Suprapubic skin (tissue), 4 donors: ENCODE results near the gene GPRC5B. TPM values are rescaled to one million over a fixed set of nuclear protein-coding genes. Genes with fewer than 3 reads are reported as not detected.

Experiments
- DNase-seq, 2 donors: peaks; one replicate each; pipeline ENCODE4 v3.0.0-alpha.2; 2019; ENCODE audit warnings: low spot score in 2 of 2
- H3K27ac ChIP-seq: fragments of 200-600 bp; sonication (generic); one replicate; pipeline ENCODE4 v1.5.1; 2019
- H3K27me3 ChIP-seq: fragments of 200-600 bp; sonication (generic); one replicate; pipeline ENCODE4 v1.5.1; 2019
- H3K36me3 ChIP-seq: fragments of 200-600 bp; sonication (generic); one replicate; pipeline ENCODE4 v1.5.1; 2019
- H3K4me1 ChIP-seq: fragments of 200-600 bp; sonication (generic); one replicate; pipeline ENCODE4 v1.5.1; 2019
- H3K4me3 ChIP-seq: fragments of 200-600 bp; sonication (generic); one replicate; pipeline ENCODE4 v1.5.1; 2019; ENCODE audit warnings: mild to moderate bottlenecking
- H3K9me3 ChIP-seq: fragments of 200-600 bp; sonication (generic); one replicate; pipeline ENCODE4 v1.5.1; 2019
- CTCF ChIP-seq, 2 donors: fragments of 200-600 bp in 1 of 2; fragments of 450-650 bp in 1 of 2; sonication (generic) in 1 of 2; IDR thresholded peaks; one replicate each; pipeline ENCODE4 v1.5.1; 2016 to 2019; ENCODE audit warnings: antibody characterized with exemption in 2 of 2, mild to moderate bottlenecking in 1 of 2, moderate library complexity in 1 of 2
- EP300 ChIP-seq: sonication (generic); formaldehyde crosslinking; IDR thresholded peaks from one replicate; pipeline ENCODE4 v1.6.1; 2017; ENCODE audit warnings: antibody characterized with exemption
- POLR2A ChIP-seq, 2 donors: fragments of 450-650 bp; IDR thresholded peaks; one replicate each; pipeline ENCODE4 v1.6.1; 2017; ENCODE audit warnings: antibody characterized with exemption in 2 of 2, mild to moderate bottlenecking in 2 of 2, moderate library complexity in 2 of 2
- POLR2AphosphoS5 ChIP-seq, 3 donors: sonication (generic); formaldehyde crosslinking; IDR thresholded peaks; one replicate each; pipeline ENCODE4 v1.6.1; 2017; ENCODE audit warnings: antibody characterized with exemption in 3 of 3
- WGBS: methylation state at CpG from one replicate; pipeline ENCODE4 v1.1.5; 2018; 5-methylcytosine and 5-hydroxymethylcytosine counted together
- total RNA-seq, 4 donors: library from RNA; depleted of rRNA; stranded (reverse); fragments of >200 nt; gene quantifications; one replicate each; pipeline ENCODE4 v1.1.0, GENCODE V29; 2016

The GPRC5B gene
- total RNA-seq, 4 donors from 2014 or later = 4.1 to 10.6 (median 6.9) TPM

- H3K9me3 ChIP-seq = no peaks in the 10 kb centered on the region
- peak in 1 of 2 donors; percentile 70 for DNase-seq
- TF ChIP-seq POLR2AphosphoS5 (IDR thresholded peaks at IDR 0.05) (no peak), EP300 (no peak), POLR2A (IDR thresholded peaks at IDR 0.05) (no peak), CTCF (IDR thresholded peaks at IDR 0.05) (no peak)
- peak overlapping the region; percentile 2 for H3K27ac ChIP-seq
- WGBS = 77% methylated on average over 11 of the region's 11 CpGs
- no peaks in the 10 kb centered on the region for H3K27me3 ChIP-seq
- H3K36me3 ChIP-seq = no peaks in the 10 kb centered on the region
- no peak overlapping the region for H3K4me3 ChIP-seq
- H3K4me1 ChIP-seq = no peaks in the 10 kb centered on the region
These were observed 39.6 kb downstream of the GPRC5B start for GRCh38 chr16:19844945-19845641.

- 85% methylated on average over 1 of the region's 1 CpG for WGBS
- TF ChIP-seq CTCF (IDR thresholded peaks at IDR 0.05) = no peak
- no peak for TF ChIP-seq POLR2A (IDR thresholded peaks at IDR 0.05)
- no peak for TF ChIP-seq EP300
- TF ChIP-seq POLR2AphosphoS5 (IDR thresholded peaks at IDR 0.05) = no peak
- no peak for DNase-seq
- H3K4me1 ChIP-seq = no peaks in the 10 kb centered on the region
- no peaks in the 10 kb centered on the region for H3K36me3 ChIP-seq
- H3K9me3 ChIP-seq = no peaks in the 10 kb centered on the region
- no peak overlapping the region for H3K27ac ChIP-seq
- no peak overlapping the region for H3K4me3 ChIP-seq
- no peaks in the 10 kb centered on the region for H3K27me3 ChIP-seq
These were observed 41.3 kb downstream of the GPRC5B start for GRCh38 chr16:19843371-19843770.

- no peaks in the 10 kb centered on the region for H3K9me3 ChIP-seq
- no peaks in the 10 kb centered on the region for H3K4me1 ChIP-seq
- no peaks in the 10 kb centered on the region for H3K36me3 ChIP-seq
- H3K27ac ChIP-seq = no peak overlapping the region
- 68% methylated on average over 6 of the region's 6 CpGs for WGBS
- H3K27me3 ChIP-seq = no peaks in the 10 kb centered on the region
- no peak for DNase-seq
- TF ChIP-seq CTCF (IDR thresholded peaks at IDR 0.05) (no peak), EP300 (no peak), POLR2AphosphoS5 (IDR thresholded peaks at IDR 0.05) (no peak), POLR2A (IDR thresholded peaks at IDR 0.05) (no peak)
- no peak overlapping the region for H3K4me3 ChIP-seq
These were observed 42.1 kb downstream of the GPRC5B start for GRCh38 chr16:19842426-19843157.

- no peaks in the 10 kb centered on the region for H3K4me1 ChIP-seq
- TF ChIP-seq POLR2AphosphoS5 (IDR thresholded peaks at IDR 0.05) (no peak), CTCF (IDR thresholded peaks at IDR 0.05) (no peak), POLR2A (IDR thresholded peaks at IDR 0.05) (no peak), EP300 (no peak)
- no peaks in the 10 kb centered on the region for H3K9me3 ChIP-seq
- peak in 1 of 2 donors; percentile 4 for DNase-seq
- no peak overlapping the region for H3K27ac ChIP-seq
- 81% methylated on average over 3 of the region's 3 CpGs for WGBS
- H3K36me3 ChIP-seq = no peaks in the 10 kb centered on the region
- H3K27me3 ChIP-seq = no peaks in the 10 kb centered on the region
- no peak overlapping the region for H3K4me3 ChIP-seq
These were observed 43.5 kb downstream of the GPRC5B start for GRCh38 chr16:19841184-19841583.

- Histone ChIP-seq H3K9me3 (no peaks in the 10 kb centered on the region), H3K4me1 (no peaks in the 10 kb centered on the region), H3K27ac (no peak overlapping the region), H3K36me3 (no peaks in the 10 kb centered on the region), H3K4me3 (no peak overlapping the region), H3K27me3 (no peaks in the 10 kb centered on the region)
- no peak for DNase-seq
- TF ChIP-seq POLR2A (IDR thresholded peaks at IDR 0.05) (no peak), CTCF (IDR thresholded peaks at IDR 0.05) (no peak), POLR2AphosphoS5 (IDR thresholded peaks at IDR 0.05) (no peak), EP300 (no peak)
- 58% methylated on average over 3 of the region's 3 CpGs for WGBS
These were observed 44.0 kb downstream of the GPRC5B start for GRCh38 chr16:19840524-19841110.
